ENCODE measurements around the gene SDK1. TPM values are rescaled to one million over a fixed set of nuclear protein-coding genes. Genes with fewer than 3 reads are reported as not detected.

The SDK1 gene
- total RNA-seq, 1 donor = 0.36 TPM

DNA sequence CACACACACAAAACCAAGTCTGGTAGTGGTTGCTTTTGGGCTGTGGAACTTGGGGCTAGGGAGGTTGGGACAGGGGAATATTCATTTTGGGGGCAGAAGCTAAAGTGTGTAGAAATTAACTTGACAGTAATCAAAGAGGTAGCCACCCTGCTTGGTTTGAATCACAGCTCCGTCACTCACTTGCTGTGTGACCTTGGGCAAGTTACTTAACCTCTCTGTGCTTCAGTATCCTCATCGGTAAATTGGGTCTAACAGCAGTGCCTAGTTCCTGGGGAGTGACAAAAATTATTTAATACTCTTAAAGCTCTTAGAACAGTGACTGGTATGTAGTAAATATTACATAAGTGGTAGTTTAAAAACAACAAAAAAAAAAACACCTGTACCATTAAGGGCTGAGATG, 489.8 kb downstream of the SDK1 start:
- Histone ChIP-seq H3K27ac (ENCODE audit: low read depth, low read length) (no peak overlapping the region), H3K27me3 (ENCODE audit: insufficient read depth, low read length) (no peaks in the 10 kb centered on the region), H3K4me1 (ENCODE audit: insufficient read depth, low read length) (no peaks in the 10 kb centered on the region), H3K36me3 (ENCODE audit: insufficient read depth, low read length) (no peaks in the 10 kb centered on the region), H3K4me3 (ENCODE audit: insufficient read depth, low read length) (no peak overlapping the region), H3K9me3 (ENCODE audit: low read depth, low read length) (no peaks in the 10 kb centered on the region), H3K79me2 (ENCODE audit: insufficient read depth, low read length) (no peaks in the 10 kb centered on the region), H3K4me2 (ENCODE audit: insufficient read depth, low read length) (no peak overlapping the region), H2AFZ (ENCODE audit: low read length) (no peak overlapping the region), H4K20me1 (ENCODE audit: insufficient read depth, low read length) (no peaks in the 10 kb centered on the region)
- no peak for DNase-seq (ENCODE audit: insufficient read length, low spot score, missing footprints)
- TF ChIP-seq, protein P1, sequence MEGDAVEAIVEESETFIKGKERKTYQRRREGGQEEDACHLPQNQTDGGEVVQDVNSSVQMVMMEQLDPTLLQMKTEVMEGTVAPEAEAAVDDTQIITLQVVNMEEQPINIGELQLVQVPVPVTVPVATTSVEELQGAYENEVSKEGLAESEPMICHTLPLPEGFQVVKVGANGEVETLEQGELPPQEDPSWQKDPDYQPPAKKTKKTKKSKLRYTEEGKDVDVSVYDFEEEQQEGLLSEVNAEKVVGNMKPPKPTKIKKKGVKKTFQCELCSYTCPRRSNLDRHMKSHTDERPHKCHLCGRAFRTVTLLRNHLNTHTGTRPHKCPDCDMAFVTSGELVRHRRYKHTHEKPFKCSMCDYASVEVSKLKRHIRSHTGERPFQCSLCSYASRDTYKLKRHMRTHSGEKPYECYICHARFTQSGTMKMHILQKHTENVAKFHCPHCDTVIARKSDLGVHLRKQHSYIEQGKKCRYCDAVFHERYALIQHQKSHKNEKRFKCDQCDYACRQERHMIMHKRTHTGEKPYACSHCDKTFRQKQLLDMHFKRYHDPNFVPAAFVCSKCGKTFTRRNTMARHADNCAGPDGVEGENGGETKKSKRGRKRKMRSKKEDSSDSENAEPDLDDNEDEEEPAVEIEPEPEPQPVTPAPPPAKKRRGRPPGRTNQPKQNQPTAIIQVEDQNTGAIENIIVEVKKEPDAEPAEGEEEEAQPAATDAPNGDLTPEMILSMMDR (IDR thresholded peaks at IDR 0.05; ENCODE audit: extremely low read depth, low read depth, low read length) = no peak

DNA sequence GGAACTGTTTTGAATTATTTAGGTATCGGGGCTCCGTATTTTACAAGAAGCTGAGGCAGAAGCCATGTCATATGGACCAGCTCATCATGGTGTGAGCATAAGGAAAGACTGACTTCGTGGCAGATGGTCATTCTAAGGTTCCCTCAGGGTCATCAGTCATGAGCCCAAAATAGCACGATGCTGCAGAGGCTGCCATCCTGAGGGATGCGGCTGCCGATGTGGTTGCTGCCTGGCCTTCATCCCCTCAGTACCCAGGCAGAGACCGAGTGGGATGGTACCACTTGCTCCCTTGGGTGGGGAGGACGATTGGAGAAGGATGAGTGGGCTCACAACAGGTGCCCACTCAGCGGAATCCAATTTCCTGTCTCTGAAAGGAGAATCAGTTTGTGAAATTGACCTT, 490.3 kb downstream of the SDK1 start:
- Histone ChIP-seq H3K4me2 (ENCODE audit: insufficient read depth, low read length) (no peak overlapping the region), H3K36me3 (ENCODE audit: insufficient read depth, low read length) (no peaks in the 10 kb centered on the region), H3K9me3 (ENCODE audit: low read depth, low read length) (no peaks in the 10 kb centered on the region), H3K79me2 (ENCODE audit: insufficient read depth, low read length) (no peaks in the 10 kb centered on the region), H2AFZ (ENCODE audit: low read length) (no peak overlapping the region), H3K4me1 (ENCODE audit: insufficient read depth, low read length) (no peaks in the 10 kb centered on the region), H4K20me1 (ENCODE audit: insufficient read depth, low read length) (no peaks in the 10 kb centered on the region), H3K27ac (ENCODE audit: low read depth, low read length) (no peak overlapping the region), H3K4me3 (ENCODE audit: insufficient read depth, low read length) (no peak overlapping the region), H3K27me3 (ENCODE audit: insufficient read depth, low read length) (no peaks in the 10 kb centered on the region)
- no peak for DNase-seq (ENCODE audit: insufficient read length, low spot score, missing footprints)
- TF ChIP-seq, protein P1 (IDR thresholded peaks at IDR 0.05; ENCODE audit: extremely low read depth, low read depth, low read length) = no peak

DNA sequence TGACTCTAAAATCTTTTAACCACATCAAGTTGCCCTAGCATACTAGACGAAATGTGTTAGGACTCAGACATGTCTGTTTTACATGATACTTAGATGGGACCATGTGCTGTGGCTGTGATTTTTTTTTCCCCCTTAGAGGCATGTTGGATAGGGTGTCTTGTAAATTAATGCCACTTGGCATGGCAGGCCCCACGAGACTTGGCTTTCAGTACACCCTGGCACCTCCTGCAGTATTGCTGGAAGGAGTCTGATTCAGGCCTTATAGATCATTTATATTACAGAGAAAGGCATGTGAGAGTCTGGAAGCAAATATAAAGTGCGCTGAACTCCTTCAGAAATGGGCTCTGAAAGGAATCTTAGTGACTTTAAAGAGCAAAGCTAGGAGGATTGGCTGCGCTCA, 494.1 kb downstream of the SDK1 start:
- Histone ChIP-seq H3K9me3 (ENCODE audit: low read depth, low read length) (no peaks in the 10 kb centered on the region), H3K4me2 (ENCODE audit: insufficient read depth, low read length) (no peak overlapping the region), H2AFZ (ENCODE audit: low read length) (no peak overlapping the region), H3K36me3 (ENCODE audit: insufficient read depth, low read length) (no peaks in the 10 kb centered on the region), H3K79me2 (ENCODE audit: insufficient read depth, low read length) (no peaks in the 10 kb centered on the region), H3K27me3 (ENCODE audit: insufficient read depth, low read length) (no peaks in the 10 kb centered on the region), H4K20me1 (ENCODE audit: insufficient read depth, low read length) (no peaks in the 10 kb centered on the region), H3K4me3 (ENCODE audit: insufficient read depth, low read length) (no peak overlapping the region), H3K27ac (ENCODE audit: low read depth, low read length) (no peak overlapping the region), H3K4me1 (ENCODE audit: insufficient read depth, low read length) (no peaks in the 10 kb centered on the region)
- DNase-seq (ENCODE audit: insufficient read length, low spot score, missing footprints) = no peak
- TF ChIP-seq, protein P1 (IDR thresholded peaks at IDR 0.05; ENCODE audit: extremely low read depth, low read depth, low read length) = no peak

DNA sequence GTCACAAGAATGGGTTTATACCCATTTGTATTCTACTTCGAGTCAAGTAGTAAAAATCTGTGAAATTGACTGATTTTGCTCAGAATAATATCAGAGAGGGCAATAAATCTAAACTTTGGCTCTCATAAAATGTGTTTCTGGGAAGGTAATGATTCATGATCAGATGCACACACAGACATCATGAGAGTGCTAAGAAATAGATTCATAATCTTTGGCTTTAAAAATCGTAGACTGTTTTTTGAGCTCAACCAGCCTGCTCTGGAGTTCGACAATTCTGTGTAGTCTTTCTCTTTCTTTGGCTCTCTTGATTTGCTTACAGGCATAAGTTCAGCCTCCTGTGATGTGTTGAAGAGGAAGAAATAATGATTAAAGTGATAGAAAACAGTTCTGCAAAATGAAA, 494.7 kb downstream of the SDK1 start:
- DNase-seq (ENCODE audit: insufficient read length, low spot score, missing footprints) = no peak
- H3K79me2 ChIP-seq (ENCODE audit: insufficient read depth, low read length) = no peaks in the 10 kb centered on the region
- no peaks in the 10 kb centered on the region for H3K4me1 ChIP-seq (ENCODE audit: insufficient read depth, low read length)
- no peak overlapping the region for H3K27ac ChIP-seq (ENCODE audit: low read depth, low read length)
- no peaks in the 10 kb centered on the region for H3K9me3 ChIP-seq (ENCODE audit: low read depth, low read length)
- H2AFZ ChIP-seq (ENCODE audit: low read length) = no peak overlapping the region
- H3K4me2 ChIP-seq (ENCODE audit: insufficient read depth, low read length) = no peak overlapping the region
- TF ChIP-seq, protein P1 (IDR thresholded peaks at IDR 0.05; ENCODE audit: extremely low read depth, low read depth, low read length) = no peak
- no peaks in the 10 kb centered on the region for H3K36me3 ChIP-seq (ENCODE audit: insufficient read depth, low read length)
- H4K20me1 ChIP-seq (ENCODE audit: insufficient read depth, low read length) = no peaks in the 10 kb centered on the region
- H3K27me3 ChIP-seq (ENCODE audit: insufficient read depth, low read length) = no peaks in the 10 kb centered on the region
- H3K4me3 ChIP-seq (ENCODE audit: insufficient read depth, low read length) = no peak overlapping the region

Data from osteoblast (primary cell).